Left colon (tissue), 2 donors: ENCODE data around the gene EVC2. TPM values are rescaled to one million over a fixed set of nuclear protein-coding genes. Genes with fewer than 3 reads are reported as not detected.

ENCODE experiments used
- ATAC-seq: fragments of 200-7000 bp; cut with Tn5 transposase; one replicate; pipeline ENCODE4 v1.9.1; 2020; ENCODE audit warnings: mild to moderate bottlenecking, moderate library complexity
- DNase-seq, 2 donors: peaks; one replicate each; pipeline ENCODE4 v3.0.0-alpha.2; 2020
- intact Hi-C, 2 donors: fragments of 100-400 bp; cut with DNase I in 1 of 2; cut with micrococcal nuclease in 1 of 2; formaldehyde crosslinking; loops; one replicate each; pipeline versions ENCODE4 v1.11.2 to v1.14.0; 2022; cut with DNase I, micrococcal nuclease
- total RNA-seq, 2 donors: library from RNA; stranded (reverse); fragmentation: NEBNext Ultra II Directional; extraction: Animal tissue kit (Norgen Biotek cat#: 25700); gene quantifications; one replicate each; pipeline ENCODE4 v1.2.1, GENCODE V29; 2021
- donor health status: DM: no; HTN: no; CAD: no.
- donor health status: DM: yes; HTN: yes; CAD: no.

EVC2 gene
- total RNA-seq, 2 donors from 2014 or later: 0.82 to 1.4 TPM

- ATAC-seq: no peak
- intact Hi-C loops: no loop called here
- no peak for DNase-seq
These were observed 116.1 kb downstream of the EVC2 start for GRCh38 chr4:5592272-5592671.

- ATAC-seq (no peak), DNase-seq (no peak)
- intact Hi-C loops: no loop called here
These were observed 118.9 kb downstream of the EVC2 start for GRCh38 chr4:5589495-5589894.

- ATAC-seq (no peak), DNase-seq (no peak)
- intact Hi-C loops: no loop called here
These were observed 120.3 kb downstream of the EVC2 start for GRCh38 chr4:5588046-5588445.

GRCh38 chr4:5575941-5576340 is 132.4 kb downstream of the EVC2 start:
- intact Hi-C loops: no loop called here
- no peak for ATAC-seq
- DNase-seq: no peak

- ATAC-seq (no peak), DNase-seq (no peak)
- intact Hi-C loops: no loop called here
These were observed 134.0 kb downstream of the EVC2 start for GRCh38 chr4:5574386-5574785.

GRCh38 chr4:5573965-5574364 is 134.4 kb downstream of the EVC2 start:
- intact Hi-C loops: no loop called here
- ATAC-seq: no peak
- DNase-seq: no peak

- ATAC-seq (no peak), DNase-seq (no peak)
- intact Hi-C loops: no loop called here
These were observed 135.6 kb downstream of the EVC2 start for GRCh38 chr4:5572751-5573150.

GRCh38 chr4:5572114-5572513 is 136.2 kb downstream of the EVC2 start:
- no peak for DNase-seq
- ATAC-seq: no peak
- intact Hi-C loops: no loop called here

- DNase-seq: no peak
- intact Hi-C loops: no loop called here
- ATAC-seq: no peak
These were observed 136.7 kb downstream of the EVC2 start for GRCh38 chr4:5571646-5572045.

GRCh38 chr4:5569451-5569850 is 138.9 kb downstream of the EVC2 start:
- intact Hi-C loops: no loop called here
- DNase-seq: no peak
- ATAC-seq: no peak

GRCh38 chr4:5568931-5569330 is 139.4 kb downstream of the EVC2 start:
- DNase-seq: no peak
- ATAC-seq: no peak
- intact Hi-C loops: no loop called here

GRCh38 chr4:5568336-5568735 is 140.0 kb downstream of the EVC2 start:
- ATAC-seq (no peak), DNase-seq (no peak)
- intact Hi-C loops: no loop called here

- ATAC-seq (no peak), DNase-seq (no peak)
- intact Hi-C loops: no loop called here
These were observed 141.4 kb downstream of the EVC2 start for GRCh38 chr4:5566991-5567390.

- no peak for DNase-seq
- ATAC-seq: no peak
- intact Hi-C loops: no loop called here
These were observed 141.8 kb downstream of the EVC2 start for GRCh38 chr4:5566526-5566925.

GRCh38 chr4:5563856-5564255 is 144.5 kb downstream of the EVC2 start:
- intact Hi-C loops: no loop called here
- no peak for DNase-seq
- ATAC-seq: no peak

GRCh38 chr4:5562476-5562875 is 145.9 kb downstream of the EVC2 start:
- intact Hi-C loops: no loop called here
- no peak for DNase-seq
- no peak for ATAC-seq

GRCh38 chr4:5561286-5561685 is 147.1 kb downstream of the EVC2 start:
- no peak for ATAC-seq
- DNase-seq: no peak
- intact Hi-C loops: no loop called here

GRCh38 chr4:5558502-5558901 is 149.9 kb downstream of the EVC2 start:
- ATAC-seq: no peak
- no peak for DNase-seq
- intact Hi-C loops: no loop called here

GRCh38 chr4:5554376-5554775 is 154.0 kb downstream of the EVC2 start:
- ATAC-seq (no peak), DNase-seq (no peak)
- intact Hi-C loops: no loop called here

GRCh38 chr4:5553801-5554200 is 154.6 kb downstream of the EVC2 start:
- intact Hi-C loops: no loop called here
- DNase-seq: no peak
- no peak for ATAC-seq

- DNase-seq (no peak), ATAC-seq (no peak)
- intact Hi-C loops: no loop called here
These were observed 155.9 kb downstream of the EVC2 start for GRCh38 chr4:5552451-5552850.

GRCh38 chr4:5547651-5548249 is 160.6 kb downstream of the EVC2 start:
- DNase-seq (no peak), ATAC-seq (no peak)
- intact Hi-C loops: no loop called here
